ENCODE data around the gene PIK3AP1.

- TF ChIP-seq POLR2A (IDR thresholded peaks at IDR 0.05; ENCODE audit: low read depth) (no peak), POLR2AphosphoS5 (IDR thresholded peaks at IDR 0.05) (no peak), EP300 (IDR thresholded peaks at IDR 0.05) (no peak)
- TF ChIP-seq, protein P1, sequence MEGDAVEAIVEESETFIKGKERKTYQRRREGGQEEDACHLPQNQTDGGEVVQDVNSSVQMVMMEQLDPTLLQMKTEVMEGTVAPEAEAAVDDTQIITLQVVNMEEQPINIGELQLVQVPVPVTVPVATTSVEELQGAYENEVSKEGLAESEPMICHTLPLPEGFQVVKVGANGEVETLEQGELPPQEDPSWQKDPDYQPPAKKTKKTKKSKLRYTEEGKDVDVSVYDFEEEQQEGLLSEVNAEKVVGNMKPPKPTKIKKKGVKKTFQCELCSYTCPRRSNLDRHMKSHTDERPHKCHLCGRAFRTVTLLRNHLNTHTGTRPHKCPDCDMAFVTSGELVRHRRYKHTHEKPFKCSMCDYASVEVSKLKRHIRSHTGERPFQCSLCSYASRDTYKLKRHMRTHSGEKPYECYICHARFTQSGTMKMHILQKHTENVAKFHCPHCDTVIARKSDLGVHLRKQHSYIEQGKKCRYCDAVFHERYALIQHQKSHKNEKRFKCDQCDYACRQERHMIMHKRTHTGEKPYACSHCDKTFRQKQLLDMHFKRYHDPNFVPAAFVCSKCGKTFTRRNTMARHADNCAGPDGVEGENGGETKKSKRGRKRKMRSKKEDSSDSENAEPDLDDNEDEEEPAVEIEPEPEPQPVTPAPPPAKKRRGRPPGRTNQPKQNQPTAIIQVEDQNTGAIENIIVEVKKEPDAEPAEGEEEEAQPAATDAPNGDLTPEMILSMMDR (IDR thresholded peaks at IDR 0.05), result no peak
Measured at GRCh38 chr10:96752375-96752774, 32.1 kb upstream of the PIK3AP1 start.
